ENCODE results near the gene CWF19L1. TPM values are rescaled to one million over a fixed set of nuclear protein-coding genes. Genes with fewer than 3 reads are reported as not detected.

Gene CWF19L1
- total RNA-seq, 1 experiment from 2014 or later = 28.1 TPM

DNA sequence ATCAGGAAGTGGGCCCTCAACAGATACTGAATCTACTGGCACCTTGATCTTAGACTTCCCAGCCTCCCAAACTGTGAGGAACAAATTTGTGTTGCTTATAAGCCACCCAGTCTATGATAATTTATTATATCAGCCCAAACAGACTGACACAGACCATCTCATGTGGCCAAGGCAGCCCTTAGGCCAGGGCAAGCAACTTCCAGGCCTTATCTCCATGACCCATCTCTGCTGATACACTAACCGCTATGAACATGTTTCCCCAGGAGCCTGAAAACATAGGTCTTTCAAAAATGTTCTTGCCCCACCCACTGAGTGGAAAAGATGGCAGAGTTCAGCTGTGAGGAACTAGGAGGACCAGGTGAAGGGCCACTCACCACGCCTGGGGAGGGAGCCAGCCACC, 22.2 kb upstream of the CWF19L1 start:
- ChIA-PET POLR2A (no interaction called here), CTCF (no interaction called here)
- ATAC-seq (no peak), DNase-seq (ENCODE audit: low spot score) (no peak)
- no peaks in the 10 kb centered on the region for H3K36me3 Mint-ChIP-seq
- H3K4me3 Mint-ChIP-seq = no peak overlapping the region
- TF ChIP-seq, protein P1, sequence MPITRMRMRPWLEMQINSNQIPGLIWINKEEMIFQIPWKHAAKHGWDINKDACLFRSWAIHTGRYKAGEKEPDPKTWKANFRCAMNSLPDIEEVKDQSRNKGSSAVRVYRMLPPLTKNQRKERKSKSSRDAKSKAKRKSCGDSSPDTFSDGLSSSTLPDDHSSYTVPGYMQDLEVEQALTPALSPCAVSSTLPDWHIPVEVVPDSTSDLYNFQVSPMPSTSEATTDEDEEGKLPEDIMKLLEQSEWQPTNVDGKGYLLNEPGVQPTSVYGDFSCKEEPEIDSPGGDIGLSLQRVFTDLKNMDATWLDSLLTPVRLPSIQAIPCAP (CRISPR knock-in tag; IDR thresholded peaks at IDR 0.05) = no peak
- TF ChIP-seq, protein P2, sequence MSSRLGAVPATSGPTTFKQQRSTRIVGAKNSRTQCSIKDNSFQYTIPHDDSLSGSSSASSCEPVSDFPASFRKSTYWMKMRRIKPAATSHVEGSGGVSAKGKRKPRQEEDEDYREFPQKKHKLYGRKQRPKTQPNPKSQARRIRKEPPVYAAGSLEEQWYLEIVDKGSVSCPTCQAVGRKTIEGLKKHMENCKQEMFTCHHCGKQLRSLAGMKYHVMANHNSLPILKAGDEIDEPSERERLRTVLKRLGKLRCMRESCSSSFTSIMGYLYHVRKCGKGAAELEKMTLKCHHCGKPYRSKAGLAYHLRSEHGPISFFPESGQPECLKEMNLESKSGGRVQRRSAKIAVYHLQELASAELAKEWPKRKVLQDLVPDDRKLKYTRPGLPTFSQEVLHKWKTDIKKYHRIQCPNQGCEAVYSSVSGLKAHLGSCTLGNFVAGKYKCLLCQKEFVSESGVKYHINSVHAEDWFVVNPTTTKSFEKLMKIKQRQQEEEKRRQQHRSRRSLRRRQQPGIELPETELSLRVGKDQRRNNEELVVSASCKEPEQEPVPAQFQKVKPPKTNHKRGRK (CRISPR knock-in tag; IDR thresholded peaks at IDR 0.05; ENCODE audit: borderline replicate concordance) = no peak
- no peak for TF ChIP-seq GRHL2 (CRISPR knock-in tag; IDR thresholded peaks at IDR 0.05; ENCODE audit: insufficient replicate concordance, severe bottlenecking)
- TF ChIP-seq CREB1 (CRISPR knock-in tag; IDR thresholded peaks at IDR 0.05) = no peak
- TF ChIP-seq, protein P3, sequence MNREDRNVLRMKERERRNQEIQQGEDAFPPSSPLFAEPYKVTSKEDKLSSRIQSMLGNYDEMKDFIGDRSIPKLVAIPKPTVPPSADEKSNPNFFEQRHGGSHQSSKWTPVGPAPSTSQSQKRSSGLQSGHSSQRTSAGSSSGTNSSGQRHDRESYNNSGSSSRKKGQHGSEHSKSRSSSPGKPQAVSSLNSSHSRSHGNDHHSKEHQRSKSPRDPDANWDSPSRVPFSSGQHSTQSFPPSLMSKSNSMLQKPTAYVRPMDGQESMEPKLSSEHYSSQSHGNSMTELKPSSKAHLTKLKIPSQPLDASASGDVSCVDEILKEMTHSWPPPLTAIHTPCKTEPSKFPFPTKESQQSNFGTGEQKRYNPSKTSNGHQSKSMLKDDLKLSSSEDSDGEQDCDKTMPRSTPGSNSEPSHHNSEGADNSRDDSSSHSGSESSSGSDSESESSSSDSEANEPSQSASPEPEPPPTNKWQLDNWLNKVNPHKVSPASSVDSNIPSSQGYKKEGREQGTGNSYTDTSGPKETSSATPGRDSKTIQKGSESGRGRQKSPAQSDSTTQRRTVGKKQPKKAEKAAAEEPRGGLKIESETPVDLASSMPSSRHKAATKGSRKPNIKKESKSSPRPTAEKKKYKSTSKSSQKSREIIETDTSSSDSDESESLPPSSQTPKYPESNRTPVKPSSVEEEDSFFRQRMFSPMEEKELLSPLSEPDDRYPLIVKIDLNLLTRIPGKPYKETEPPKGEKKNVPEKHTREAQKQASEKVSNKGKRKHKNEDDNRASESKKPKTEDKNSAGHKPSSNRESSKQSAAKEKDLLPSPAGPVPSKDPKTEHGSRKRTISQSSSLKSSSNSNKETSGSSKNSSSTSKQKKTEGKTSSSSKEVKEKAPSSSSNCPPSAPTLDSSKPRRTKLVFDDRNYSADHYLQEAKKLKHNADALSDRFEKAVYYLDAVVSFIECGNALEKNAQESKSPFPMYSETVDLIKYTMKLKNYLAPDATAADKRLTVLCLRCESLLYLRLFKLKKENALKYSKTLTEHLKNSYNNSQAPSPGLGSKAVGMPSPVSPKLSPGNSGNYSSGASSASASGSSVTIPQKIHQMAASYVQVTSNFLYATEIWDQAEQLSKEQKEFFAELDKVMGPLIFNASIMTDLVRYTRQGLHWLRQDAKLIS (CRISPR knock-in tag; IDR thresholded peaks at IDR 0.05; ENCODE audit: borderline replicate concordance) = no peak
- TF ChIP-seq, protein P4, sequence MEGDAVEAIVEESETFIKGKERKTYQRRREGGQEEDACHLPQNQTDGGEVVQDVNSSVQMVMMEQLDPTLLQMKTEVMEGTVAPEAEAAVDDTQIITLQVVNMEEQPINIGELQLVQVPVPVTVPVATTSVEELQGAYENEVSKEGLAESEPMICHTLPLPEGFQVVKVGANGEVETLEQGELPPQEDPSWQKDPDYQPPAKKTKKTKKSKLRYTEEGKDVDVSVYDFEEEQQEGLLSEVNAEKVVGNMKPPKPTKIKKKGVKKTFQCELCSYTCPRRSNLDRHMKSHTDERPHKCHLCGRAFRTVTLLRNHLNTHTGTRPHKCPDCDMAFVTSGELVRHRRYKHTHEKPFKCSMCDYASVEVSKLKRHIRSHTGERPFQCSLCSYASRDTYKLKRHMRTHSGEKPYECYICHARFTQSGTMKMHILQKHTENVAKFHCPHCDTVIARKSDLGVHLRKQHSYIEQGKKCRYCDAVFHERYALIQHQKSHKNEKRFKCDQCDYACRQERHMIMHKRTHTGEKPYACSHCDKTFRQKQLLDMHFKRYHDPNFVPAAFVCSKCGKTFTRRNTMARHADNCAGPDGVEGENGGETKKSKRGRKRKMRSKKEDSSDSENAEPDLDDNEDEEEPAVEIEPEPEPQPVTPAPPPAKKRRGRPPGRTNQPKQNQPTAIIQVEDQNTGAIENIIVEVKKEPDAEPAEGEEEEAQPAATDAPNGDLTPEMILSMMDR (IDR thresholded peaks at IDR 0.05) = no peak
- no peak for TF ChIP-seq ZNF219 (CRISPR knock-in tag; IDR thresholded peaks at IDR 0.05; ENCODE audit: borderline replicate concordance)
- TF ChIP-seq, protein P5, sequence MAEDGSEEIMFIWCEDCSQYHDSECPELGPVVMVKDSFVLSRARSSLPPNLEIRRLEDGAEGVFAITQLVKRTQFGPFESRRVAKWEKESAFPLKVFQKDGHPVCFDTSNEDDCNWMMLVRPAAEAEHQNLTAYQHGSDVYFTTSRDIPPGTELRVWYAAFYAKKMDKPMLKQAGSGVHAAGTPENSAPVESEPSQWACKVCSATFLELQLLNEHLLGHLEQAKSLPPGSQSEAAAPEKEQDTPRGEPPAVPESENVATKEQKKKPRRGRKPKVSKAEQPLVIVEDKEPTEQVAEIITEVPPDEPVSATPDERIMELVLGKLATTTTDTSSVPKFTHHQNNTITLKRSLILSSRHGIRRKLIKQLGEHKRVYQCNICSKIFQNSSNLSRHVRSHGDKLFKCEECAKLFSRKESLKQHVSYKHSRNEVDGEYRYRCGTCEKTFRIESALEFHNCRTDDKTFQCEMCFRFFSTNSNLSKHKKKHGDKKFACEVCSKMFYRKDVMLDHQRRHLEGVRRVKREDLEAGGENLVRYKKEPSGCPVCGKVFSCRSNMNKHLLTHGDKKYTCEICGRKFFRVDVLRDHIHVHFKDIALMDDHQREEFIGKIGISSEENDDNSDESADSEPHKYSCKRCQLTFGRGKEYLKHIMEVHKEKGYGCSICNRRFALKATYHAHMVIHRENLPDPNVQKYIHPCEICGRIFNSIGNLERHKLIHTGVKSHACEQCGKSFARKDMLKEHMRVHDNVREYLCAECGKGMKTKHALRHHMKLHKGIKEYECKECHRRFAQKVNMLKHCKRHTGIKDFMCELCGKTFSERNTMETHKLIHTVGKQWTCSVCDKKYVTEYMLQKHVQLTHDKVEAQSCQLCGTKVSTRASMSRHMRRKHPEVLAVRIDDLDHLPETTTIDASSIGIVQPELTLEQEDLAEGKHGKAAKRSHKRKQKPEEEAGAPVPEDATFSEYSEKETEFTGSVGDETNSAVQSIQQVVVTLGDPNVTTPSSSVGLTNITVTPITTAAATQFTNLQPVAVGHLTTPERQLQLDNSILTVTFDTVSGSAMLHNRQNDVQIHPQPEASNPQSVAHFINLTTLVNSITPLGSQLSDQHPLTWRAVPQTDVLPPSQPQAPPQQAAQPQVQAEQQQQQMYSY (CRISPR knock-in tag; IDR thresholded peaks at IDR 0.05) = no peak
- no peak for TF ChIP-seq NR2C2 (CRISPR knock-in tag; IDR thresholded peaks at IDR 0.05)
- TF ChIP-seq SP1 (CRISPR knock-in tag; conservative IDR thresholded peaks at IDR 0.05) = no peak
- no peak for TF ChIP-seq FOXP1 (CRISPR knock-in tag; IDR thresholded peaks at IDR 0.05; ENCODE audit: borderline replicate concordance)
- TF ChIP-seq NFATC4 (CRISPR knock-in tag; IDR thresholded peaks at IDR 0.05) = no peak
- TF ChIP-seq PRRX2 (CRISPR knock-in tag; IDR thresholded peaks at IDR 0.05) = no peak
- no peak for TF ChIP-seq ESRRA (CRISPR knock-in tag; IDR thresholded peaks at IDR 0.05; ENCODE audit: borderline replicate concordance)
- H3K27ac Mint-ChIP-seq = no peak overlapping the region
- H3K4me1 Mint-ChIP-seq = peaks cover 20% of the 10 kb centered on the region
- no peaks in the 10 kb centered on the region for H3K9me3 Mint-ChIP-seq
- H3K27me3 Mint-ChIP-seq (ENCODE audit: low read depth) = peaks cover 8% of the 10 kb centered on the region

DNA sequence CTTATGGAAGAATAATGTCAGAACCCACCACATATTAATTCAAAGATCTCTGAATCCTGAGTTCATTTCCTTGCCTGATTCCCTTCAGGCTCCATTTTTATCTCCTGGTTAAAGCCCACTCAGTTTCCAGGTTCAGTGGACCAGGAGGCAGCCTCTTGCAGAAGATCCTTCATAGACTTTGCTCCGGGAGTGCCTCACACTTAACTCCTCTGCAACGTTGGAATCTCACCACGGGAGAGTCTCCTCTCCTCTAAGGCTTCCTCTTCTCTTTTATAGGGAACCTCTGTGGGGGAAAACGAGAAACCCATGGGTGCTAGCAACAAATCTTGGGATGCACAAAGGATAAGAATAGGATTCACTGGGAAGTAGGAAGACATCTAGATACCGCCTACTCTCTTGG, 20.8 kb upstream of the CWF19L1 start:
- Mint-ChIP-seq H3K36me3 (peaks cover 3% of the 10 kb centered on the region; the same call in 1 of the 2 replicates), H3K9me3 (no peaks in the 10 kb centered on the region), H3K27me3 (ENCODE audit: low read depth) (peaks cover 6% of the 10 kb centered on the region), H3K27ac (no peak overlapping the region), H3K4me1 (peaks cover 20% of the 10 kb centered on the region), H3K4me3 (no peak overlapping the region)
- ChIA-PET CTCF (interaction anchor here (1.5 kb wide), 1 partner anchor 16 kb away, joined by 5 read pairs; no protein-coding TSS in a partner anchor), POLR2A (no interaction called here)
- DNase-seq (ENCODE audit: low spot score) (no peak), ATAC-seq (no peak)
- no peak for TF ChIP-seq MYBL2 (CRISPR knock-in tag; IDR thresholded peaks at IDR 0.05)
- TF ChIP-seq, protein P6, sequence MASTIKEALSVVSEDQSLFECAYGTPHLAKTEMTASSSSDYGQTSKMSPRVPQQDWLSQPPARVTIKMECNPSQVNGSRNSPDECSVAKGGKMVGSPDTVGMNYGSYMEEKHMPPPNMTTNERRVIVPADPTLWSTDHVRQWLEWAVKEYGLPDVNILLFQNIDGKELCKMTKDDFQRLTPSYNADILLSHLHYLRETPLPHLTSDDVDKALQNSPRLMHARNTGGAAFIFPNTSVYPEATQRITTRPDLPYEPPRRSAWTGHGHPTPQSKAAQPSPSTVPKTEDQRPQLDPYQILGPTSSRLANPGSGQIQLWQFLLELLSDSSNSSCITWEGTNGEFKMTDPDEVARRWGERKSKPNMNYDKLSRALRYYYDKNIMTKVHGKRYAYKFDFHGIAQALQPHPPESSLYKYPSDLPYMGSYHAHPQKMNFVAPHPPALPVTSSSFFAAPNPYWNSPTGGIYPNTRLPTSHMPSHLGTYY (CRISPR knock-in tag; IDR thresholded peaks at IDR 0.05) = no peak
- TF ChIP-seq, protein P7, sequence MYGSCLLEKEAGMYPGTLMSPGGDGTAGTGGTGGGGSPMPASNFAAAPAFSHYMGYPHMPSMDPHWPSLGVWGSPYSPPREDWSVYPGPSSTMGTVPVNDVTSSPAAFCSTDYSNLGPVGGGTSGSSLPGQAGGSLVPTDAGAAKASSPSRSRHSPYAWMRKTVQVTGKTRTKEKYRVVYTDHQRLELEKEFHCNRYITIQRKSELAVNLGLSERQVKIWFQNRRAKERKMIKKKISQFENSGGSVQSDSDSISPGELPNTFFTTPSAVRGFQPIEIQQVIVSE (CRISPR knock-in tag; IDR thresholded peaks at IDR 0.05; ENCODE audit: borderline replicate concordance) = no peak
- TF ChIP-seq, protein P8, sequence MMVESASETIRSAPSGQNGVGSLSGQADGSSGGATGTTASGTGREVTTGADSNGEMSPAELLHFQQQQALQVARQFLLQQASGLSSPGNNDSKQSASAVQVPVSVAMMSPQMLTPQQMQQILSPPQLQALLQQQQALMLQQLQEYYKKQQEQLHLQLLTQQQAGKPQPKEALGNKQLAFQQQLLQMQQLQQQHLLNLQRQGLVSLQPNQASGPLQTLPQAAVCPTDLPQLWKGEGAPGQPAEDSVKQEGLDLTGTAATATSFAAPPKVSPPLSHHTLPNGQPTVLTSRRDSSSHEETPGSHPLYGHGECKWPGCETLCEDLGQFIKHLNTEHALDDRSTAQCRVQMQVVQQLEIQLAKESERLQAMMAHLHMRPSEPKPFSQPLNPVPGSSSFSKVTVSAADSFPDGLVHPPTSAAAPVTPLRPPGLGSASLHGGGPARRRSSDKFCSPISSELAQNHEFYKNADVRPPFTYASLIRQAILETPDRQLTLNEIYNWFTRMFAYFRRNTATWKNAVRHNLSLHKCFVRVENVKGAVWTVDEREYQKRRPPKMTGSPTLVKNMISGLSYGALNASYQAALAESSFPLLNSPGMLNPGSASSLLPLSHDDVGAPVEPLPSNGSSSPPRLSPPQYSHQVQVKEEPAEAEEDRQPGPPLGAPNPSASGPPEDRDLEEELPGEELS (CRISPR knock-in tag; IDR thresholded peaks at IDR 0.05) = no peak
